Prostate gland (tissue), 2 donors: ENCODE data around the gene RNF26.

Source experiments
- CTCF ChIP-seq, 4 experiments: fragments of 200-600 bp in 2 of 4; fragments of 450-650 bp in 2 of 4; sonication (generic) in 2 of 4; IDR thresholded peaks; 1 replicate in 3 of 4; 2 replicates in 1 of 4; pipeline ENCODE4 v1.5.1; 2016 to 2019; ENCODE audit warnings: antibody characterized with exemption in 4 of 4, mild to moderate bottlenecking in 2 of 4, moderate library complexity in 2 of 4
- POLR2A ChIP-seq: fragments of 450-650 bp; IDR thresholded peaks from one replicate; pipeline ENCODE4 v1.6.1; 2016; ENCODE audit warnings: antibody characterized with exemption, mild to moderate bottlenecking

- no peak for TF ChIP-seq CTCF (IDR thresholded peaks at IDR 0.05)
- TF ChIP-seq POLR2A = no peak
These were observed 31.1 kb upstream of the RNF26 start for GRCh38 chr11:119303227-119303718.
